Mesenchymal stem cell (in vitro differentiated cells and primary cell): ENCODE measurements around the gene ITGB8.
"Not testable (repeated sequence)": the region's sequence is repeated elsewhere in the genome, so short reads cannot be mapped to it uniquely, and the experiment has no call there.

ENCODE experiments used
- DNase-seq: peaks from one replicate; pipeline ENCODE4 v3.0.0-alpha.2; 2013
- H2AFZ ChIP-seq: one replicate; pipeline ENCODE4 v1.6.1; 2013; ENCODE audit warnings: low read depth, mild to moderate bottlenecking, control low read depth, inconsistent platforms, low read length, moderate library complexity
- H2AK5ac ChIP-seq: 2 replicates; pipeline ENCODE4 v1.6.1; 2013; ENCODE audit warnings: low read length, moderate library complexity, mild to moderate bottlenecking, inconsistent platforms; ENCODE audit not compliant: severe bottlenecking
- H2BK120ac ChIP-seq: one replicate; pipeline ENCODE4 v1.6.1; 2013; ENCODE audit warnings: low read depth, mild to moderate bottlenecking, inconsistent platforms, low read length, moderate library complexity
- H2BK12ac ChIP-seq, 2 experiments: one replicate each; pipeline ENCODE4 v1.6.1; 2013; ENCODE audit warnings: inconsistent platforms in 2 of 2, low read length in 2 of 2, mild to moderate bottlenecking in 2 of 2, moderate library complexity in 2 of 2, control low read depth in 1 of 2
- H2BK15ac ChIP-seq: one replicate; pipeline ENCODE4 v1.6.1; 2013; ENCODE audit warnings: mild to moderate bottlenecking, low read depth, inconsistent platforms; ENCODE audit not compliant: poor library complexity, severe bottlenecking
- H2BK5ac ChIP-seq: 2 replicates; pipeline ENCODE4 v1.6.1; 2013; ENCODE audit warnings: low read depth, mild to moderate bottlenecking, low read length, control low read depth, inconsistent platforms; ENCODE audit not compliant: poor library complexity, severe bottlenecking
- H3K14ac ChIP-seq, 2 experiments: one replicate each; pipeline ENCODE4 v1.6.1; 2013; ENCODE audit warnings: inconsistent platforms in 2 of 2, low read length in 2 of 2, control low read depth in 1 of 2, mild to moderate bottlenecking in 1 of 2, moderate library complexity in 1 of 2
- H3K18ac ChIP-seq, 2 experiments: one replicate each; pipeline ENCODE4 v1.6.1; 2013; ENCODE audit warnings: inconsistent platforms in 2 of 2, low read length in 2 of 2, control low read depth in 1 of 2, low read depth in 1 of 2, mild to moderate bottlenecking in 1 of 2
- H3K23ac ChIP-seq, 2 experiments: one replicate each; pipeline ENCODE4 v1.6.1; 2013; ENCODE audit warnings: inconsistent platforms in 2 of 2, low read length in 2 of 2, mild to moderate bottlenecking in 2 of 2, moderate library complexity in 2 of 2, control low read depth in 1 of 2
- H3K27ac ChIP-seq: 2 replicates; pipeline ENCODE4 v1.5.1; 2013; ENCODE audit warnings: mild to moderate bottlenecking, moderate library complexity, low read length, control low read depth, inconsistent platforms; ENCODE audit not compliant: poor library complexity, severe bottlenecking
- H3K27me3 ChIP-seq, 2 experiments: 2 replicates each; pipeline versions ENCODE4 v1.6.1 to v1.7.0; 2013; ENCODE audit warnings: low read length in 2 of 2, mild to moderate bottlenecking in 2 of 2, moderate library complexity in 2 of 2, control low read depth in 1 of 2, inconsistent platforms in 1 of 2; ENCODE audit not compliant: control insufficient read depth in 1 of 2, insufficient read depth in 1 of 2
- H3K36me3 ChIP-seq, 2 experiments: 2 replicates each; pipeline versions ENCODE4 v1.6.1 to v1.7.0; 2013; ENCODE audit warnings: low read length in 2 of 2, control low read depth in 1 of 2, inconsistent platforms in 1 of 2, low read depth in 1 of 2, mild to moderate bottlenecking in 1 of 2; ENCODE audit not compliant: insufficient read depth in 2 of 2, control insufficient read depth in 1 of 2
- H3K4ac ChIP-seq, 2 experiments: one replicate each; pipeline ENCODE4 v1.6.1; 2013; ENCODE audit warnings: inconsistent platforms in 2 of 2, low read length in 2 of 2, mild to moderate bottlenecking in 2 of 2, moderate library complexity in 2 of 2, control low read depth in 1 of 2, low read depth in 1 of 2
- H3K4me1 ChIP-seq: 2 replicates; pipeline ENCODE4 v1.6.1; 2013; ENCODE audit warnings: low read depth, low read length, control low read depth; ENCODE audit not compliant: control insufficient read depth, insufficient read depth
- H3K4me2 ChIP-seq: 2 replicates; pipeline ENCODE4 v1.6.1; 2013; ENCODE audit warnings: low read length, mild to moderate bottlenecking, inconsistent platforms; ENCODE audit not compliant: poor library complexity, severe bottlenecking
- H3K4me3 ChIP-seq, 2 experiments: 2 replicates each; pipeline versions ENCODE4 v1.5.1 to v1.7.0; 2013; ENCODE audit warnings: low read length in 2 of 2, mild to moderate bottlenecking in 2 of 2, control low read depth in 1 of 2, low read depth in 1 of 2; ENCODE audit not compliant: insufficient read depth in 1 of 2
- H3K79me1 ChIP-seq: replicated peaks from 2 replicates; pipeline ENCODE4 v1.6.1; 2013; ENCODE audit warnings: mild to moderate bottlenecking, control low read depth, low read length, inconsistent platforms; ENCODE audit not compliant: poor library complexity, severe bottlenecking
- H3K9ac ChIP-seq: 2 replicates; pipeline ENCODE4 v1.7.0; 2013; ENCODE audit warnings: mild to moderate bottlenecking, low read length, moderate library complexity
- H3K9me3 ChIP-seq: 2 replicates; pipeline ENCODE4 v1.7.0; 2013; ENCODE audit warnings: mild to moderate bottlenecking, low read length; ENCODE audit not compliant: control insufficient read depth
- H4K8ac ChIP-seq: one replicate; pipeline ENCODE4 v1.6.1; 2013; ENCODE audit warnings: inconsistent platforms, mild to moderate bottlenecking, low read length, moderate library complexity
- H4K91ac ChIP-seq: one replicate; pipeline ENCODE4 v1.6.1; 2013; ENCODE audit warnings: mild to moderate bottlenecking, low read length, inconsistent platforms
- WGBS: methylation state at CpG from one replicate; pipeline ENCODE4 v1.1.7; 2013; ENCODE audit warnings: mixed read lengths; 5-methylcytosine and 5-hydroxymethylcytosine counted together

Gene ITGB8

GRCh38 chr7:20299145-20299544 is 31.6 kb upstream of the ITGB8 start:
- WGBS: 86% methylated on average over 1 of the region's 1 CpG
- H3K36me3 ChIP-seq: no peaks in the 10 kb centered on the region

GRCh38 chr7:20299647-20300312 is 30.9 kb upstream of the ITGB8 start:
- peak; percentile 54 for DNase-seq
- Histone ChIP-seq H2AFZ (no peak overlapping the region), H3K27me3 (no peaks in the 10 kb centered on the region), H2AK5ac (no peak overlapping the region), H3K9ac (peak overlapping the region; percentile 69), H3K27ac (no peak overlapping the region), H2BK15ac (no peak overlapping the region), H4K8ac (peak overlapping the region; percentile 69), H3K9me3 (peaks cover 11% of the 10 kb centered on the region), H4K91ac (no peak overlapping the region), H3K18ac (peak overlapping the region in 1 of 2 experiments; percentile 58), H2BK12ac (peak overlapping the region in 1 of 2 experiments; percentile 42), H3K14ac (no peak overlapping the region), H2BK5ac (no peak overlapping the region), H3K4ac (peak overlapping the region in 1 of 2 experiments; percentile 37), H3K4me2 (no peak overlapping the region), H3K4me1 (peaks cover 2% of the 10 kb centered on the region), H2BK120ac (no peak overlapping the region), H3K23ac (no peak overlapping the region), H3K79me1 (no peaks in the 10 kb centered on the region), H3K4me3 (peak overlapping the region in 1 of 2 experiments; percentile 54), H3K36me3 (no peaks in the 10 kb centered on the region)
- WGBS: 96% methylated on average over 6 of the region's 6 CpGs

More at GRCh38 chr7:20299145-20299544, 31.6 kb upstream of the ITGB8 start:
- Histone ChIP-seq H2AFZ (no peak overlapping the region), H3K9me3 (peaks cover 16% of the 10 kb centered on the region), H2BK15ac (no peak overlapping the region), H2BK120ac (no peak overlapping the region), H3K4me2 (no peak overlapping the region), H4K91ac (no peak overlapping the region), H3K18ac (no peak overlapping the region), H3K14ac (no peak overlapping the region), H3K4me1 (peaks cover 2% of the 10 kb centered on the region), H3K4me3 (no peak overlapping the region), H3K23ac (no peak overlapping the region), H2AK5ac (no peak overlapping the region), H2BK12ac (no peak overlapping the region), H4K8ac (no peak overlapping the region), H3K9ac (no peak overlapping the region), H3K27ac (no peak overlapping the region), H2BK5ac (no peak overlapping the region), H3K27me3 (no peaks in the 10 kb centered on the region), H3K79me1 (no peaks in the 10 kb centered on the region), H3K4ac (no peak overlapping the region)
- no peak for DNase-seq

- H3K4ac ChIP-seq: no peak overlapping the region
- H3K4me3 ChIP-seq: no peak overlapping the region
- no peaks in the 10 kb centered on the region for H3K27me3 ChIP-seq
- WGBS: 50% methylated on average over 3 of the region's 4 CpGs
- no peak overlapping the region for H3K14ac ChIP-seq
- no peak overlapping the region for H3K23ac ChIP-seq
- H2BK5ac ChIP-seq: no peak overlapping the region
- no peak overlapping the region for H2AFZ ChIP-seq
- H4K8ac ChIP-seq: no peak overlapping the region
- no peak overlapping the region for H3K9ac ChIP-seq
- H3K9me3 ChIP-seq: no peaks in the 10 kb centered on the region
- no peak overlapping the region for H3K18ac ChIP-seq
- H3K36me3 ChIP-seq: no peaks in the 10 kb centered on the region
- H3K27ac ChIP-seq: no peak overlapping the region
- peaks cover 4% of the 10 kb centered on the region for H3K4me1 ChIP-seq
- no peak overlapping the region for H2BK12ac ChIP-seq
- DNase-seq: peak; percentile 52
- H2BK120ac ChIP-seq: no peak overlapping the region
- no peak overlapping the region for H2BK15ac ChIP-seq
- no peak overlapping the region for H3K4me2 ChIP-seq
- H4K91ac ChIP-seq: no peak overlapping the region
- H3K79me1 ChIP-seq: no peaks in the 10 kb centered on the region
- no peak overlapping the region for H2AK5ac ChIP-seq
These were observed 29.3 kb upstream of the ITGB8 start for GRCh38 chr7:20301311-20301939.

- 99% methylated on average over 11 of the region's 16 CpGs for WGBS
- H3K9ac ChIP-seq: not testable (repeated sequence)
These were observed 28.4 kb upstream of the ITGB8 start for GRCh38 chr7:20302300-20302699.

More at GRCh38 chr7:20302300-20302699, 28.4 kb upstream of the ITGB8 start:
- not testable (repeated sequence) for H4K91ac ChIP-seq, H2AK5ac ChIP-seq, DNase-seq, H3K18ac ChIP-seq, H2BK5ac ChIP-seq, H3K4me3 ChIP-seq, H3K4me2 ChIP-seq, H3K79me1 ChIP-seq, H2BK120ac ChIP-seq, H2AFZ ChIP-seq, H4K8ac ChIP-seq, H3K27me3 ChIP-seq, H3K14ac ChIP-seq, H3K27ac ChIP-seq, H3K4me1 ChIP-seq, H3K23ac ChIP-seq, H2BK15ac ChIP-seq, H2BK12ac ChIP-seq, H3K4ac ChIP-seq, H3K9me3 ChIP-seq, H3K36me3 ChIP-seq
